WTC11 (cell line): Measurements from ENCODE around the gene GIMAP8. TPM values are rescaled to one million over a fixed set of nuclear protein-coding genes. Genes with fewer than 3 reads are reported as not detected.

Experiments used
- CREM ChIP-seq: sonication (generic); formaldehyde crosslinking; IDR thresholded peaks from 2 replicates; pipeline ENCODE4 v1.8.1; 2022; ENCODE audit warnings: mild to moderate bottlenecking, missing genetic modification reagents, moderate library complexity
- RELA ChIP-seq: sonication (generic); formaldehyde crosslinking; IDR thresholded peaks from 2 replicates; pipeline ENCODE4 v1.8.1; 2022; ENCODE audit warnings: missing genetic modification reagents, mild to moderate bottlenecking, borderline replicate concordance
- RORB ChIP-seq: fragments of 250-450 bp; sonication (Bioruptor Pico); IDR thresholded peaks from 2 replicates; pipeline ENCODE4 v1.9.0; 2021; ENCODE audit warnings: mild to moderate bottlenecking
- SOX15 ChIP-seq: fragments of 250-450 bp; sonication (Bioruptor Pico); IDR thresholded peaks from 2 replicates; pipeline ENCODE4 v1.9.0; 2021; ENCODE audit warnings: mild to moderate bottlenecking
- TEAD1 ChIP-seq: sonication (generic); formaldehyde crosslinking; IDR thresholded peaks from 2 replicates; pipeline ENCODE4 v1.8.0; 2022; ENCODE audit warnings: mild to moderate bottlenecking, missing genetic modification reagents
- ZNF219 ChIP-seq: sonication (generic); formaldehyde crosslinking; IDR thresholded peaks from 2 replicates; pipeline ENCODE4 v1.8.0; 2023; ENCODE audit warnings: missing genetic modification reagents, mild to moderate bottlenecking, borderline replicate concordance
- ZNF317 ChIP-seq: sonication (generic); formaldehyde crosslinking; IDR thresholded peaks from 2 replicates; pipeline ENCODE4 v1.8.1; 2023; ENCODE audit warnings: low read depth, mild to moderate bottlenecking, moderate library complexity, missing genetic modification reagents, borderline replicate concordance
- total RNA-seq: library from RNA; stranded (reverse); gene quantifications from 3 replicates; pipeline ENCODE4 v1.2.3, GENCODE V29; 2021
- TF ChIP-seq, protein P1 (sequence below): sonication (generic); formaldehyde crosslinking; IDR thresholded peaks from 2 replicates; pipeline ENCODE4 v1.8.1; 2023; ENCODE audit warnings: mild to moderate bottlenecking, missing genetic modification reagents, moderate library complexity
- TF ChIP-seq, protein P2 (sequence below): sonication (generic); formaldehyde crosslinking; IDR thresholded peaks from 2 replicates; pipeline ENCODE4 v1.8.1; 2022; ENCODE audit warnings: low read depth, mild to moderate bottlenecking, moderate library complexity, missing genetic modification reagents, borderline replicate concordance
- TF ChIP-seq, protein P3 (sequence below): fragments of 250-450 bp; sonication (Bioruptor Pico); conservative IDR thresholded peaks from 2 replicates; pipeline ENCODE4 v1.9.0; 2021; ENCODE audit warnings: mild to moderate bottlenecking
- TF ChIP-seq, protein P4 (sequence below): fragments of 250-450 bp; sonication (Bioruptor Pico); IDR thresholded peaks from 2 replicates; pipeline ENCODE4 v1.9.0; 2021; ENCODE audit warnings: mild to moderate bottlenecking
- TF ChIP-seq, protein P5 (sequence below): sonication (generic); formaldehyde crosslinking; IDR thresholded peaks from 2 replicates; pipeline ENCODE4 v1.8.1; 2023; ENCODE audit warnings: mild to moderate bottlenecking, missing genetic modification reagents
- TF ChIP-seq, protein P6 (sequence below): sonication (generic); formaldehyde crosslinking; conservative IDR thresholded peaks from 2 replicates; pipeline ENCODE4 v1.8.1; 2022; ENCODE audit warnings: mild to moderate bottlenecking, missing genetic modification reagents
- TF ChIP-seq, protein P7 (sequence below): sonication (generic); formaldehyde crosslinking; IDR thresholded peaks from 2 replicates; pipeline ENCODE4 v1.8.0; 2023; ENCODE audit warnings: missing genetic modification reagents, mild to moderate bottlenecking, borderline replicate concordance

Gene GIMAP8
- total RNA-seq, 1 experiment from 2014 or later: 0.09 TPM

DNA sequence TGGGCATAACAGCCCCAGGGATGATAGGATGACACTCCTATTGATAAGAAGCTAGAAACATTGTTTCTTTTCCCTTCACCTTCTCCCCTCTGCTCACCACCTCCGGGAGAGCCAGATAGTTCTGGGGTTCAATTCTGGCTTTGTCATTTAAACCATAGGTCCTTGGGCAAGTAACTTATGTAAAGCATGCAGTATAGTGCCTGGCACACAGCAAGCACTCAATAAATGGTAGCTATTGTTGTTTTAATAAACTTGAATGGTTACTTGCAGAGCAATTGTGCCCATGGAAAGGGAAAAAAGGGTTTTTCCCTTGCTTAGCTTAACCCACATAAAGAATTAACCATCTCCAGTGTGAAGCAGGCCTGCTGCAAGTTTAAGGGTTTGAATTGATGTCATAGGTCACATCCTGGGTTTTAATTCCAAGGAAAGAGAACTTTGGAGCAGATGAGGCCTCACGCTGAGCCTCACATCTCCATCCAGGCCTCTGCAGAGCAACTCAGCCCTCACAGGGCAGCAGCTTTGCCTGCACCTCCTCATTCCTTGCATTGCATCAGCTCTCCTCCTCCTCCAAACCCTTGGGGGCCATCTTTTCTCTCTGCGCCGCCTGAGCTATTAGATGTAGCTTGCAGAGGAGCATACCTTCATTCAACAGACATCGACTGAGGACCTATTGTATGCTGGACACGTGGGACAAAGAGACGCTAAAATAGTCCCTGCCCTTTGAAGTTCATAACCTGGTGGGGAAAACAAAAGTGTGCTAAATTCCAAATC is 48.4 kb upstream of the GIMAP8 start (continued):
- TF ChIP-seq, protein P1, sequence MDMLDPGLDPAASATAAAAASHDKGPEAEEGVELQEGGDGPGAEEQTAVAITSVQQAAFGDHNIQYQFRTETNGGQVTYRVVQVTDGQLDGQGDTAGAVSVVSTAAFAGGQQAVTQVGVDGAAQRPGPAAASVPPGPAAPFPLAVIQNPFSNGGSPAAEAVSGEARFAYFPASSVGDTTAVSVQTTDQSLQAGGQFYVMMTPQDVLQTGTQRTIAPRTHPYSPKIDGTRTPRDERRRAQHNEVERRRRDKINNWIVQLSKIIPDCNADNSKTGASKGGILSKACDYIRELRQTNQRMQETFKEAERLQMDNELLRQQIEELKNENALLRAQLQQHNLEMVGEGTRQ (CRISPR knock-in tag): 0 out of 2 replicates have a peak, but pooled peaks have one; percentile 23
- TF ChIP-seq CREM: 0 out of 2 replicates have a peak, but pooled peaks have one; percentile 62
- TF ChIP-seq, protein P2, sequence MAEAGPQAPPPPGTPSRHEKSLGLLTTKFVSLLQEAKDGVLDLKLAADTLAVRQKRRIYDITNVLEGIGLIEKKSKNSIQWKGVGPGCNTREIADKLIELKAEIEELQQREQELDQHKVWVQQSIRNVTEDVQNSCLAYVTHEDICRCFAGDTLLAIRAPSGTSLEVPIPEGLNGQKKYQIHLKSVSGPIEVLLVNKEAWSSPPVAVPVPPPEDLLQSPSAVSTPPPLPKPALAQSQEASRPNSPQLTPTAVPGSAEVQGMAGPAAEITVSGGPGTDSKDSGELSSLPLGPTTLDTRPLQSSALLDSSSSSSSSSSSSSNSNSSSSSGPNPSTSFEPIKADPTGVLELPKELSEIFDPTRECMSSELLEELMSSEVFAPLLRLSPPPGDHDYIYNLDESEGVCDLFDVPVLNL: no peak
- no peak for TF ChIP-seq SOX15 (CRISPR knock-in tag)
- 0 out of 2 replicates have a peak, but pooled peaks have one; percentile 52 for TF ChIP-seq ZNF317 (CRISPR knock-in tag)
- 0 out of 2 replicates have a peak, but pooled peaks have one; percentile 37 for TF ChIP-seq ZNF219
- TF ChIP-seq, protein P3, sequence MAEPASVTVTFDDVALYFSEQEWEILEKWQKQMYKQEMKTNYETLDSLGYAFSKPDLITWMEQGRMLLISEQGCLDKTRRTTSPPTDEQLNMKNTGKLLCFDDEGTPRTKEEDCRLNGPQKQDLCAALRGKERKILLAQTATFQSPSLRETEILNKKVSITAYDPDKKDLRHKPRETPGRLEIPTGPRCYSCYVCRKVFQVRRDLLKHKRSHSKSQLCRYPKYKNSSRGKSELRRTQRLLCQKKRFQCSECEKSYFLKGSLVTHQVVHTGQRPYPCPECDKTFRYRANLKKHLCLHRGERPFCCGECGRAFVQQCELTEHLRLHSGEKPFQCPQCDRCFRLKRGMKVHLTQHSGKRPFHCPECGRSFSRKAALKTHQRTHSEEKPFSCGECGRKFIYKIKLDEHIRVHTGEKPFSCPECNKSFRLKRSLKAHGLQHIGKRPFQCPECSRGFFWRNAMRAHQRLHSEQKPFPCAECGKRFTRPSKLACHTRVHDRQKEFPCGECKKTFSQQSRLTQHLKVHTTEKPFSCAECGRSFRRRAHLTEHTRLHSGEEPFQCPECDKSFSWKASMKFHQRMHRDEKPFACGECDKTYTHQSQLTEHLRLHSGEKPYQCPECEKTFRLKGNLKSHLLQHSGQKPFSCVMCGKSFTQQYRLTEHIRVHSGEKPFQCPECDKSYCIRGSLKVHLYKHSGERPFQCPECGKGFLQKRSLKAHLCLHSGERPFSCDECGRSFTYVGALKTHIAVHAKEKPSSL (CRISPR knock-in tag): no peak
- TF ChIP-seq TEAD1 (CRISPR knock-in tag): peak; percentile 82; the same call in 1 of the 2 replicates
- TF ChIP-seq, protein P4, sequence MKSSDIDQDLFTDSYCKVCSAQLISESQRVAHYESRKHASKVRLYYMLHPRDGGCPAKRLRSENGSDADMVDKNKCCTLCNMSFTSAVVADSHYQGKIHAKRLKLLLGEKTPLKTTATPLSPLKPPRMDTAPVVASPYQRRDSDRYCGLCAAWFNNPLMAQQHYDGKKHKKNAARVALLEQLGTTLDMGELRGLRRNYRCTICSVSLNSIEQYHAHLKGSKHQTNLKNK (CRISPR knock-in tag): peak; percentile 56
- TF ChIP-seq, protein P5, sequence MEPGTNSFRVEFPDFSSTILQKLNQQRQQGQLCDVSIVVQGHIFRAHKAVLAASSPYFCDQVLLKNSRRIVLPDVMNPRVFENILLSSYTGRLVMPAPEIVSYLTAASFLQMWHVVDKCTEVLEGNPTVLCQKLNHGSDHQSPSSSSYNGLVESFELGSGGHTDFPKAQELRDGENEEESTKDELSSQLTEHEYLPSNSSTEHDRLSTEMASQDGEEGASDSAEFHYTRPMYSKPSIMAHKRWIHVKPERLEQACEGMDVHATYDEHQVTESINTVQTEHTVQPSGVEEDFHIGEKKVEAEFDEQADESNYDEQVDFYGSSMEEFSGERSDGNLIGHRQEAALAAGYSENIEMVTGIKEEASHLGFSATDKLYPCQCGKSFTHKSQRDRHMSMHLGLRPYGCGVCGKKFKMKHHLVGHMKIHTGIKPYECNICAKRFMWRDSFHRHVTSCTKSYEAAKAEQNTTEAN (CRISPR knock-in tag): no peak
- TF ChIP-seq RELA: no peak
- no peak for TF ChIP-seq RORB (CRISPR knock-in tag)
- TF ChIP-seq, protein P6, sequence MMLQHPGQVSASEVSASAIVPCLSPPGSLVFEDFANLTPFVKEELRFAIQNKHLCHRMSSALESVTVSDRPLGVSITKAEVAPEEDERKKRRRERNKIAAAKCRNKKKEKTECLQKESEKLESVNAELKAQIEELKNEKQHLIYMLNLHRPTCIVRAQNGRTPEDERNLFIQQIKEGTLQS (CRISPR knock-in tag): peak; percentile 76; the same call in 1 of the 2 replicates
- TF ChIP-seq, protein P7, sequence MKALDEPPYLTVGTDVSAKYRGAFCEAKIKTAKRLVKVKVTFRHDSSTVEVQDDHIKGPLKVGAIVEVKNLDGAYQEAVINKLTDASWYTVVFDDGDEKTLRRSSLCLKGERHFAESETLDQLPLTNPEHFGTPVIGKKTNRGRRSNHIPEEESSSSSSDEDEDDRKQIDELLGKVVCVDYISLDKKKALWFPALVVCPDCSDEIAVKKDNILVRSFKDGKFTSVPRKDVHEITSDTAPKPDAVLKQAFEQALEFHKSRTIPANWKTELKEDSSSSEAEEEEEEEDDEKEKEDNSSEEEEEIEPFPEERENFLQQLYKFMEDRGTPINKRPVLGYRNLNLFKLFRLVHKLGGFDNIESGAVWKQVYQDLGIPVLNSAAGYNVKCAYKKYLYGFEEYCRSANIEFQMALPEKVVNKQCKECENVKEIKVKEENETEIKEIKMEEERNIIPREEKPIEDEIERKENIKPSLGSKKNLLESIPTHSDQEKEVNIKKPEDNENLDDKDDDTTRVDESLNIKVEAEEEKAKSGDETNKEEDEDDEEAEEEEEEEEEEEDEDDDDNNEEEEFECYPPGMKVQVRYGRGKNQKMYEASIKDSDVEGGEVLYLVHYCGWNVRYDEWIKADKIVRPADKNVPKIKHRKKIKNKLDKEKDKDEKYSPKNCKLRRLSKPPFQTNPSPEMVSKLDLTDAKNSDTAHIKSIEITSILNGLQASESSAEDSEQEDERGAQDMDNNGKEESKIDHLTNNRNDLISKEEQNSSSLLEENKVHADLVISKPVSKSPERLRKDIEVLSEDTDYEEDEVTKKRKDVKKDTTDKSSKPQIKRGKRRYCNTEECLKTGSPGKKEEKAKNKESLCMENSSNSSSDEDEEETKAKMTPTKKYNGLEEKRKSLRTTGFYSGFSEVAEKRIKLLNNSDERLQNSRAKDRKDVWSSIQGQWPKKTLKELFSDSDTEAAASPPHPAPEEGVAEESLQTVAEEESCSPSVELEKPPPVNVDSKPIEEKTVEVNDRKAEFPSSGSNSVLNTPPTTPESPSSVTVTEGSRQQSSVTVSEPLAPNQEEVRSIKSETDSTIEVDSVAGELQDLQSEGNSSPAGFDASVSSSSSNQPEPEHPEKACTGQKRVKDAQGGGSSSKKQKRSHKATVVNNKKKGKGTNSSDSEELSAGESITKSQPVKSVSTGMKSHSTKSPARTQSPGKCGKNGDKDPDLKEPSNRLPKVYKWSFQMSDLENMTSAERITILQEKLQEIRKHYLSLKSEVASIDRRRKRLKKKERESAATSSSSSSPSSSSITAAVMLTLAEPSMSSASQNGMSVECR: peak; percentile 46; the same call in 1 of the 2 replicates
